ENCODE data around the gene TBC1D22A.

Gene TBC1D22A

DNA sequence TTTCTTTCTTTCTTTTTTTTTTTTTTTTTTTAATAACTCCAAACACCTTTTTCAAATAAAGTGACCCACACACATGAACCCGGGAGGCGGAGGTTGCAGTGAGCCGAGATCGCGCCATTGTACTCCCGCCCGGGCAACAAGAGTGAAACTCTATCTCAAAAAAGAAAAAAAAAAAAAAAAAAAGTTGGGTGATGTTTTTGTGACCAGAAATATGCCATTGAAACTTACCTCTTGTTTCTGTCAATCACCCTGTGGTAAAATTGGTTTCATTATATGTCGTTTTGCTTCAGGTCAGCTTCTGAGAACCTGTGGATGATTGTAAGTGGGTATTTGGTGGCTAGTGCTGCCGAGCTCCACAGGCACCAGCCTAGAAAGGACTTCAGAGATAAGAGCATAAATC, 238.8 kb downstream of the TBC1D22A start:
- no peak for DNase-seq

DNA sequence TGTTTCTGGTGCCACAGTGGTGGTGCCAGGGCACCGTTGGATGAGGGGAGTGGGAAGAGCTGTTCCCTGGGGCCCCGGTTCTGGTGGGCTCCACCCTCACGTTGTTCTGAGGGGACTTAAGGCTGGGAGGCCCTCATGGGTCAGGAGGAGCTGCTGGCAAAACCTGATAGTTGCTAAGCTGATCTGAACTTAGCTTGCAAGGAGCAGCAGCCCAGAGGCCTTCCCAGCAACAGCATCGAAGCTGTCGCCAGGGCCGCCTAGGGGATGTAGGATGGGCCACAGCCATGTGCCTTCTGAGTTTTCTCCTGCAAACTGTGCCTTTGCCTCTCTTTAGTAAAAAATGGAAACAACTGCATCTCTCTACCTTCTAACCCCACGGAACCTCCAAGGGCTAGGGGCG, 240.2 kb downstream of the TBC1D22A start:
- no peak for DNase-seq

DNA sequence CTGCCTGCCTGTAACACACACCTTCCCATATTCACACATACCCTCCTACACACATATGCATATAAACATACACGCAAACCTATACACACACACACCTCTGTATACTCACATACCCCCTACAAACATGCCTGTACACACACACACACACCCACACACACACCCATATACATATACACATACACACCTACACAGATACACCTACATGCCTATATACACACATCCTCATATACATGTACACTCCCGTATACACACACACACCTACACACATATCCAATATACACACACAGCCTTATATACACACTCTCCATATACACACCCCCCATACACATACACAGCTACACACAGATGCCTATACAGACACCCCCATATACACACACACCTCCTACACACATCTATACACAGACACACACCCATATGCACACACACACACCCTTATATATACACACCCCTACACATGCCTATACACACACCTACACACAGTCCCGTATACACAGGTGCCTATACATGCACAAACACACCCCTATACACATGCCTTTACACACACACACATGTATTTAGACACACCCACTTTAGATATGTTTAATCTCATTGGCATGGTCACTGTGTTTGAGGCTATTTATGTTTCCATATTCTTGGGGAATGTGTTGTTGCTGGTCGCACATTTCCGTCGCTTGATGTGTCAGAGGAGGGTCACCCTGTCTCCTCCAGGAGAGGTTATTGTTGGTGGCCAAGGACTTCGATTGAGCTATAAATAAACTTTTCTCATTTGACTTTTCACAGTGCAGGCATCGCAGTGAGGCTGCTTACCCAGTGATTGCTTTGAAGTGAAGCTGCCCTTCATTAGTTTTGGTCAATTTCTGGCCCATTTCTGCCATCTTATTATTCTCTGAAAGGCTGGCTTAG, 243.3 kb downstream of the TBC1D22A start:
- no peak for DNase-seq

- no peak for DNase-seq
Observed at GRCh38 chr22:47006433-47006832, 244.0 kb downstream of the TBC1D22A start.

GRCh38 chr22:47006869-47007268, 244.4 kb downstream of the TBC1D22A start:
- no peak for DNase-seq

GRCh38 chr22:47007496-47007895, 245.0 kb downstream of the TBC1D22A start:
- no peak for DNase-seq

GRCh38 chr22:47008208-47008885, 245.9 kb downstream of the TBC1D22A start:
- DNase-seq: no peak

DNA sequence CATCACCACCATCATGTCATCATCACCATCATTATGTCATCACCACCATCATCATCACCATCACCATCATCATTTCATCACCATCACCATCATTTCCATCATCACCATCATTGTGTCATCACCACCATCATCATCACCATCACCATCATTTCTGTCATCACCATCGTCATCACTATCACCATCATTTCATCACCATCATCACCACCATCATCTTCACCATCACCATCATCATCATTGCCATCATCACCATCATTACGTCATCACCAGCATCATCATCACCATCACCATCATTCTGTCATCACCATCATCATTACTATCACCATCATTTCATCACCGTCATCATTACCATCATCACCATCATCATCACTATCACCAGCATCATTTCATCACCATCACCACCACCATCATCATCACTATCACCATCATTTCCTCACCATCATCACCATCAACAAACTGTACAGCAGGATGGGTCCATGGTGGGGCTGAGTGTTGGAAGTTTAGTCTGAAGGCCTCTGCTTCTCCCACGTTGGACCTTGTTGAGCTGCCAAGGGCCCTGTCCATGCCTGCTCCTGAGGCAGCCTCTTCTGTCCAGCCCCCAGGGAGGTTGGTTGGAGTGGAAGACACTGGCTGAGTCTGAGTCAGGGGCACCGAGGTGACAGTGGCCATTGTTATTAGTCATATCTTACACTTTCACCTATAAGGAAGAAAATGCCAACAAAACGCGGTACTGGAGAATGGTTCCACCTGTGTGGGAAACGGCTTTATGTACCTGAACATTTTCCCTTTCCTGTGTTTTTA, 247.1 kb downstream of the TBC1D22A start:
- no peak for DNase-seq

DNA sequence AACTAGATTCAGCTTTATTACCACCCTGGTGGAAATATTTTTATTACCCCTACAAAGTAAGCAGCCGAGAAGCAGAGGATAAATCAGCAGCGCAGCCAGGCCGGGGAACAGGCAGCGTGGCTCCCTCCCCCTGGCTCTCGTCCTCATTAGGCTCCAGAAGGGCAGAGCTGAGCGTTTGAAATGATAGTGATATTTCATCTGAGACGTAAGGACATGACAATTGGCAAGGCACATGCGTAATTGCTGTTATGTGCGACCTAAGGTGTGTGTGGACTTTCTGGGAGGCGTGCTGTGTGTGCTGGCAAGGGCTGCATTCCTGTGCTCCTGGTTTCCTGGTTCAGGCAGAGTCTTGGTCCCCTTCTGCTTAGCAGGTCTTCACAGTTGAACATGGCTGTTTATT, 247.8 kb downstream of the TBC1D22A start:
- no peak for DNase-seq

GRCh38 chr22:47011131-47011858, 248.8 kb downstream of the TBC1D22A start:
- DNase-seq: no peak

GRCh38 chr22:47011859-47012258, 249.4 kb downstream of the TBC1D22A start:
- DNase-seq: no peak

DNA sequence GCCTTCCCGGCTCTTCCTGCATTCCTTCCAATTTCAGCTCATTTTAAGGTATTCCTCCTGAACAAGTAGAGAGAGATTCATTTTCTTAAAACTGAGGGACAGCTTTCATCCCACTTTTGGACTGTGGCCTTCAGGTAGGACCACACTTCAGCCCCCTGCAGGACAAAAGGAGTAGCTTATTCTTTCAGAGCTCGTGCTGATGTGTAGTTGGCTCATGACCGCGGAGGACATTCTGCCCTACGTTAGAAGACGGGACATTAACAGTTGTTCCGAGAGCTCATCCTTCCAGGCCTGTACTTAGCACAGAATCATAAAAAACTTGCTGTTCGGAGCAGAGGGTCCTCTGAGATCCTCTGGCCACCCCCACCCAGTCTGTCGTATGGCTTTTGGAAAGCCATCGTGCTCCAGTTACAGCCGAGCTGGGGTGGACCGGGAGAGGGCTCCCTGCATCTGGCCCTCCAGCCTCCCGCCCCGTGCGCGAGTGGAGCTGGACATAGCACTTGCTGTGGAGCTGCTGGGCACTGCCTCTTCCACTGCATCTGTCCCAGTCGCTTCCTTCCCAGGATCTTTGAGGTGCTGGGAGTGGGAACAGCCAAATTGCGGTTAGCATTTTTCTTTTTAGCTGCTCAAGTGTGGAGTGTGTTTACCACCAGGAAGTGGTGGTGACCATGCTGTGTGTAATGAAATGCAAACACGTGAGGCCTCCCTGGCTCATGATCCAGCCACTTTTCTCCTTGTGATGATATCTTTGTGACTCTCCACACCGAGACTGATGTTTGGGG, 250.3 kb downstream of the TBC1D22A start:
- DNase-seq: no peak

DNA sequence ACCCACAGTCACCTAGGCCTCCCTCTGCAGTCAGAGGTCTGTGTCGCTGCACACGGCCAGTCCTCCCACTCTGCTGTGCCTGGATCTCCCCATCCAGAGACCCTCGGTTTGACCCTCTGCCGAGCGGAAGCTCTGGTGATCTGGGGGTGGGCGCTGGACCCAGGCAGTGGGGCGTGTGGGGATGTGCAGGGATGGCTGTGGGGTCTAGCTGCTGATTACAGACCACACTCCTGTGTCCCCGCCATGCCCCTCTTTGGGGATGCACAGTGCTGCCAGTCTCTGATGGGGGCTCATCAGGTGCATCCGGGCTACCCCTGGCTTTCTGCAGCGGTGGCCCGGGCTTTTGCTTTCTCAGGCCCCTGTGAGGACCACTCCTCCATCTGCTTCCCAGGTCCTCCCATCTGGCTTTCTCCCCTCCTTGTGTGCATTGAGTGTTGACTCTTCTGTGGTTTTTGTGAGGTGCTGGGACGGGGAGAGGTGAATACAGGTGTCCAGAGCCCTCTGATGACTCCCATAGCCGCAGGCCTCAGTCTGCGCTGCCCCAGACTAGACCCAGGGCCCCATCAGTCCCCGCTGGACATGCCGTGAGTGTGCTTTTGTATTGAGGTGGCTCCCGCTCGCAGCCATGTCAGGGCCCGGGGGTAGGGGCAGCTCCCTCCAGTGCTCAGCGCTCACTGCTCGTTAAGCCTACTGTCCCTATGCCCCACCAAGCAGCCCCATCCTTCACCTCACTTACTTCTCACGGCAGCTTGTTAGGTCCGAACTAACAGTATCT, 251.6 kb downstream of the TBC1D22A start:
- DNase-seq: no peak

DNA sequence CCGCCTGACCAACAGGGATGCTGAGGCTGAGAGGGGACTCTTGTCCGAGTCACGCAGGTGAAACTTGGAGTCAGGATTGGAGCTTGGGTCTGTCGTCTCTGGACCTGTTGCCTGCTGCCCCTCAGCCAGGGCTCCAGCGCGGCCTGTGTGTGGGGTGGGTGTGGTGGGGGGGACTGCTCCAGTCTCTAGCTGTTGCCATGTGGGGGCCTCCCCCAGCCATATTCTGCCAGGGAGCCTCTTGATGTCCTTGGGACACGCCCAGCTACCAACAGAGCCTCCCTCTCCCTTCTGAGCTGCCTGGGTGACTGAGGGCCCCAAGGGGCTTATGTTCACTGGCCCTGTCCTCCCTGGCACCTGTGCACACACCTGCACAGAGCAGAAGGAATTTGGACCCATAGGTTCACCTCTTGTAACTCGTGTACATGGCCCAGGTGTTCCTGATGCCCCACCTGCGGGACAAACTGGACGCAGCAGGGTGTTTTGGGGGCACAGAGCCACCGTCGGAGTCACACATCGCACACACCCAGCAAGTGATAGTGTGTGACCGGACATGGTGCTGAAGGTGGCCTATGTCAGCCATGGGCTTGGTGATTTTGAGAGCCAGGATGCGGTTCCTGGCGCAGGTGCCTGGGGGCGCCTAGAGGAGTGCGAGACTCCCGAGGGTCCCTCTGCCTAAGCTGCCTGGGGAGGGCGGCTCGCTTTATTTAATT, 252.3 kb downstream of the TBC1D22A start:
- no peak for DNase-seq

DNA sequence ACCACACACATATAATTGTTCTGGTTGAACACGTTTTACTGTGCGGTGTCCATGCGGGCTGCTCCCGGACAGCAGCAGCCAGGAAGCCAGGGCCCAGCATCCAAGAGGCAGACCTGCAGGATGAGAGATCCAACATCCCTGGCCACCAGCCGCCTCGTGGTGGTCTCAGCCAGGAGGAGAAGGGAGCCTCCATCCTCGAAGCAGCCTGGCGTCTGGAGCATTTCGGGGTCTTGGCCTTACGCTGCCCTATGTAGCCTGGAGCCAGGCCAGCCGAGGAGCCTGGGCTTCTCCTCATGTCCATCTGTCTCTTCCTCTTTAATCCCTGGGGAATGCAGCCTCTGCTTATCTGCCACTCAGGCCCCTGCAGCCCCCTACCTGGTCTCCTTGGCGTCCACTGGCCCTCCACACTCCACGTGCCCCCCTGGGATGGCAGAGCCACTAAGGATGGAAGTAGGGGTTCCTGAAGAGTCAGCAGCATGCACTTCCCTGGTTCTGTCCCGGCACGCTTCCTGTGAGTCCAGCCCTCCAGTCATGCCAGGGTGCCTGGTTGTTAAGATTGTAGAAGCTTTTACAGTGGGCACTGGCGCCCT, 253.2 kb downstream of the TBC1D22A start:
- no peak for DNase-seq

GRCh38 chr22:47016631-47017030, 254.2 kb downstream of the TBC1D22A start:
- no peak for DNase-seq

DNA sequence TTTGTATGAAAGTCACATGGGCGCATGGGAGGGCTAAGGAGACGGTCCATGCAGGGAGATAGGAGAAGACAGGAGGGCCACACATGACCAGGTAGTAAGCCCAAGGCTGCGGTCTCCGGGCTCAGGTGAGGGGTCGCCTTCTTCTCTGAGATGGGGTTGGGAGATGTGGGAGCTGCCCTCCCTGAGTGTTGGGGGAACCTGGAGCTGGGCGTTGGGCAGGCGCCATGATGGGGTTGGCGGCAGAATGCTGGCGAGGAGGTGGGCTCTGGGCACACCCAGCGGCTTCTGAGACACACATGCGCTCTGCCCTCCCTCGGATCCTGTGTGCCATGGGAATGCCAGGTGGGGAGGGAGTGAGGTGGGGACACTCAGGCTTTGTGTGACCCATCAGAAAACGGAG, 254.8 kb downstream of the TBC1D22A start:
- no peak for DNase-seq

GRCh38 chr22:47018010-47018910, 255.8 kb downstream of the TBC1D22A start:
- DNase-seq: no peak
